IPS DF 4.7 (cell line): ENCODE results near the gene SLC35F3.
"Not testable (repeated sequence)": the region's sequence is repeated elsewhere in the genome, so short reads cannot be mapped to it uniquely, and the experiment has no call there.

ENCODE experiments used
- DNase-seq: peaks from one replicate; pipeline ENCODE4 v3.0.0-alpha.2; 2013; ENCODE audit warnings: low spot score; ENCODE audit errors: extremely low read depth

The SLC35F3 gene

GRCh38 chr1:234246638-234247116 lies 342.2 kb downstream of the SLC35F3 start:
- DNase-seq, result no peak

GRCh38 chr1:234247746-234248145 lies 343.3 kb downstream of the SLC35F3 start:
- DNase-seq, result not testable (repeated sequence)

GRCh38 chr1:234250747-234251146 lies 346.3 kb downstream of the SLC35F3 start:
- DNase-seq, result no peak

DNA sequence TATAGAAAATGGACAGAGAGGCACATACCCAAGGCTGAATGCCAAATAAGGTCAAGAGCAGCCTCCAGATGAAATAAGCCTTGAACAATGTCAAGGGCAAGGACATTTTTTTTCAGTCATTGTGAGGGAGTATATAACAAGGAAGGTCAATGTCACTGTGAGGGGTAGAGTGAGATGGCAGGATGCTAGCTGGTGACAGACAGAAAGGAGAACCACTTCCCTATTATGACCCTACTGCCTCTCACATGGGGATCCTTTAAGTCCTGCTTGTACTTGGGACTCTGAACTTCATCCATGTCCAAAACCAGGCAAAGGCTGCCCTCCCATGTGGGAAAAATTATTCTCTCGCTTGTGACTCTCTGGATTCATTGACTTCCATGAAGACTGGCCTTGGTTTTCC lies 349.3 kb downstream of the SLC35F3 start:
- no peak for DNase-seq

DNA sequence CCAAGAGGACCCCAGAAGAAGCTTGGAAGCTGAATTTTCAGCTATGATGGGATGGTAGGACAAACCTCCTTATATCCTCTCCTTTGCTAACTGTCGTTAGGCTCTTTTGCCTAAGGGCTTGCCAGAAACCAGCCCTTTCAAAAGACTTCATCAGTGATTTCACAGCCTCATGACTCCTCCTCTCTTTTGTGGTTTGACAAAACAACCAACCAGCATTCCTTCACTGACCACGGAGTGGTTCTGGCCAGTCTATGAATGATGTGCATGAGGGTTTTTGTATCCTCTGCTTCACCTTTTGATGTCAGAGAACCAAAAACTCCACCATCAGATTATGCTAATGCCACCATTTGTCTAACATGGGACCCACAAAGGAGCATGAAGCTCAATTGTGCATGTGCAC lies 351.9 kb downstream of the SLC35F3 start:
- no peak for DNase-seq

- DNase-seq, result no peak
Observed at GRCh38 chr1:234258071-234258470, 353.6 kb downstream of the SLC35F3 start.

DNA sequence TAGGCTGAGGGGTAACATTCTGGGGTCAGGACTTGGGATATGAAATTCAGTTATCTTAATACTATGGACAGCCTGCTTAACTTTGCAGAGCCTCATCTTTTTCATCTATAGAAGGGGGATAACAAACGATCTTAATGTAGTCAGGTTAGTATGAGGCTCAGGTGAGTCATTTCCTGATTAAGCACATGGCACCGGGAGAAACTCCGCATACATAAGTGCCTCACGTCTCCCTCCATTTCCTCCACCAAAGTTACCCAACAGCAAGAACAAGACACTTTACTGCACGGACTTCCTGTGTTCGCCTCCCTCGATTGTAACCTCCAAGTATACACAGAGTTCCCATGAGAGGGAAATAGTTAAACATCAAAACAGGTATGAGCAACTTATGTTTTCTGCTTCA lies 356.1 kb downstream of the SLC35F3 start:
- DNase-seq, result no peak

DNA sequence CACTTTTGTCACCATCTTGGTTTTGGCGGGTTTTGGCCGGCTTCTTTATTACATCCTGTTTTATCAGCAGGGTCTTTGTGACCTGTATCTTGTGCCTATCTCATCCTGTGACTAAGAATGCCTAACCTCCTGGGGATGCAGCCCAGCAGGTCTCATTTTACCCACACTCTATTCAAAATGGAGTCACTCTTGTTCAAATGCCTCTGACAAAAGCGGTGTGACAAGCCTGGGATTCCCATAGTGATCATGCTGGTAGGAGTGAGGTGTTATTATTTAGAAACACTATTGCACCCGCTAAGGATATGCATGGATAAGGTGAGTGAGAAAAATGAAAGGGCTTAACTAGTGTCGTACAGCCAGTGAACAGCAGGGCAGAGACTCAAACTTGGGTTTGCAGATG lies 357.1 kb downstream of the SLC35F3 start:
- no peak for DNase-seq

GRCh38 chr1:234262007-234262753 lies 357.7 kb downstream of the SLC35F3 start:
- no peak for DNase-seq

DNA sequence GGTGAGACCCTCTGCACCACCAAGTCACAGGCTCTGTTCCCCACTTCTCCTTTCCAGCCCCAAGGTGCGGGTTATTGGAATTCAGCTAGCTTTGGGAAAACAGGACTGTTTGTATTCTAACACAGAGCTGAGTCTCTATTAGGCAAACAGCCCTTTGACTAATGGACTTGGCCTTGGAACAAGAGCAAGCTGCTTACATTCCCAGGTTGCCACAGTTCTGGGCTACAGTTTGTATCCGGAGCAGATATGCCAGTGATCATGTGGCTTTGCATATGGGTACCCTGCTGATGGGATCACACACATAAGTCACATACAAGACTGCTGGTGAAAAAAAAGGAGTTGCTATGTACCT lies 358.3 kb downstream of the SLC35F3 start:
- no peak for DNase-seq

GRCh38 chr1:234264832-234265231 lies 360.4 kb downstream of the SLC35F3 start:
- no peak for DNase-seq

DNA sequence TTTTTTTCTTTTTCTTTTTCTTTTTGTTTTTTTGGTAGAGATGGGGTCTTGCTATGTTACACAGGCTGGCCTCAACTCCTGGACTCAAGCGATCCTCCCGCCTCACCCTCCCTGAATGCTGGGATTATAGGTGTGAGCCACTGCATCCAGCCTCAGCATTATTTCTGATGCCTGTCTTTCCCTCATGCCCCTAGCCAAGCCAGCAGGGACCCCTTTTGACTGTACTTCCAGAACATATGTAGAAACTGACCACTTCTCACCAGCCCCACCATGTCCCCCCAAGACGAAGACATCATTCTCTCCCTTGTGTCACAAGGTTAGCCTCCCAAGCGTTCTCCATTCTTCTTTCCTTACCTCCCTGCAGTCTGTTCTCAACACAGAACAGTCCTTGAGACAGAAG lies 360.8 kb downstream of the SLC35F3 start:
- no peak for DNase-seq

DNA sequence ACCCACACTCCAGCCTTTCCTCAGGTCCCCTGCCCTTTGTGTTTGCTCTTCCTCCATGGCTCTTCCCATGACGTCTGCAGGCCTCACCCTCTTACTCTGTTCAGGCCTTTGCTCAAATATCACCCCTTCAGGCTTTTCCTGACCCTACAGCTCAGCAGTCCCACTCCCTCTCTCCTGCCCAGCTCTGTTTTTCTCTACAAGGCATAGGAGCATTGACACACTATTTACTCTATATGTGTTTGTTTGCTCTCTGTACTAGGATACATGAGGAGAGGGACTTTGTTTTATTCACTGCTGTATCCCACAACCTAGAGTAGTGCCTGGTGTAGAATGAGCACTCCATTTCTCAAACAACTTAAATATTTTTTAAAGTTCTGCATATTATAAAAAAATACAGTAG lies 361.4 kb downstream of the SLC35F3 start:
- no peak for DNase-seq

DNA sequence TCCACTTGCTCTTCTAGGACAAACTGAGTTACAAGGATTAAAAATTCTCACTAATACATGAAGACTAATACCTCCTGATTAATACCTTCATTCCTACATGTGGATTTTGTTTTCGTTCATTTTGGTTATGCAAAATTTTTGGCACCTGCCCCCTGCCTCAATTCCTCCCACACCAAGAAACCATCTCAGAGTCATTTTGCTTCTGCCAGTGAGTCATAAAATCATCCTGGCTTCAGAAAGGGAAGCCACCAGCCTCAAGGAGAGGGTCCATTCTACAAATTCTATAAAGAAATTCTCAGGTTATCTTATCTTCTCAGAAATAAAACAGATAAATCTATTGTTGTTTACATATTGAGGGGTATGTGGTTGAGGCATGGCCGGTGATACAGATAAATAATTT lies 365.6 kb downstream of the SLC35F3 start:
- DNase-seq, result no peak

GRCh38 chr1:234270581-234271242 lies 366.2 kb downstream of the SLC35F3 start:
- no peak for DNase-seq

DNA sequence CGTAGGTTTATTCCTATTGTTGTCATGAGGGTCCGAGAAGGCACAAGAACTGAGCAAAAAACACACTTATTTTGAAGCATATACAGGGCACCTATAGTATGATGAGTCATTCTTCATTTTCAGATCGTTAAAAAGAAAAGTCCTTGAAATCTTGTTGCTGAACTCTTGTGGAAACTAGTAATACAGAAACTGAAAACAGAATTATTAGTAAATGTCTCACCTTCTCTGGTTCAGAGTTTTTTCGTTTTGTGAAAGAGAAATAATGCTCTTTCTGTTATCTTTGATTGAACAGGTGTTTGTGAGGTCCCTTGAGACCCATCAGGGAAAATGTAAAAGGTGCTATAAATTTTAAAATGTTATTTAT lies 366.7 kb downstream of the SLC35F3 start:
- no peak for DNase-seq

DNA sequence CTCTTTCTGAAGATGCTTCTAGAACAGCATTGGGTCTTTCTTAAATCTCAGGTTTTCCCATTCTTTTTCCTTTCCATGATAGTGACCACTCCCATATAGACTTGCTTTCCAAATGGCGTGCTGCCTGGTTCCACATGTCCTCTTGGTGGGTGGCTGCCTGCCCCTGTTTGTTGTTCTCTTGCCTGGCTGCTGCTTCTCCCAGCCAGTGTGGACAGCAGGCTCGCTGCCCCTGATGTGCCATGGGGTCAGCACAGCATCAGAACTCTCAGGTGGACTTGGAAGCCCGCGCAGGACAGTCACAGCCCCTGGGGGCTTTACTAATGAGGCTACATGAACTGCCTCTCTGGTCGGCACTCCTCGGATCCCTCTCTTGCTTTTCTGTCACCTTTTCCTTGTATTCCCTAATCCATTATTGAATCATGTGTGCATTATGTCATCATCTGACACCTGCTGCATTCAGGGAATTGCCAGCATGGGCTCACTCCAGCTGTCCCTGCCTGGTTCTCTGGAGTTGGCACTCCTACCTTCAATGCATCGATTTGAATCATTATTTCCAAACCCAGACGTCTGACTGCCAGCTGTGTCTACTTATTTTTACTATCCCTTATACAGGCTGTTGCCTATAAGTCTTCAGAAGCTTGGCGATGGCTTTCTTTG lies 368.3 kb downstream of the SLC35F3 start:
- no peak for DNase-seq

- no peak for DNase-seq
Observed at GRCh38 chr1:234273981-234274380, 369.5 kb downstream of the SLC35F3 start.

GRCh38 chr1:234276151-234276788 lies 371.8 kb downstream of the SLC35F3 start:
- no peak for DNase-seq

DNA sequence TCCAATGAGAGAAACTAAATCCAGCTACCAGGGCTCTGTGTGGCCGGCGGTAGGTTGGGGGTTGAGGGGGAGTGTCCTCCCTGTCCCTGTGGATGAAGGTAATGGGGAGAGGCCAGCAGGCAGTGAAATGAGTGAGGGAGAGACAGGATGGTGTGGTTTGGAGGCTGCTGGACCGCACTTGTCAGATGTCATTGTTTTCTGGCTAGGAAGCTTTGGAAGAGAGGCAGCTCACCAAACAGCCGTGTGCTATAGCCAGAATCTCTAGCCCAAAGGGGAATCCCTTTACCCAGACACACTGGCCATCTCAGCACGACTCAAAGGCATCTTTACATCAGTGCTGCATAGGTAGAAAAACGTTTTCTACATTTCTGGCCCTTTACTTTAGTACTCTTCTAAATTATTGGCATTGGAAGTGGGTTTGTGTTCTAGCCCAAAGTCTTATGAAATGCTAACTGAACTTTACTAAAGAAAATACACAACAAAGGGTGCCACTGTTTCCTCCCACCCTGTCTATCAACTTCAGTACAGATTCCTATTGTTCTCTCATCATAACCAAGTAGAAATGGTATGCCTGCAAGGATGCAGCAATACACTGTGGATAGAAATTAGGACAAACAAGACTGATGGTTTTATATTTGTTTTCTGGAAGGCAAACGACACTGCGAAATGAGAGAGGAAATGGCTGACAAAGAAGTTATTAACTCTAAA lies 372.8 kb downstream of the SLC35F3 start:
- no peak for DNase-seq

DNA sequence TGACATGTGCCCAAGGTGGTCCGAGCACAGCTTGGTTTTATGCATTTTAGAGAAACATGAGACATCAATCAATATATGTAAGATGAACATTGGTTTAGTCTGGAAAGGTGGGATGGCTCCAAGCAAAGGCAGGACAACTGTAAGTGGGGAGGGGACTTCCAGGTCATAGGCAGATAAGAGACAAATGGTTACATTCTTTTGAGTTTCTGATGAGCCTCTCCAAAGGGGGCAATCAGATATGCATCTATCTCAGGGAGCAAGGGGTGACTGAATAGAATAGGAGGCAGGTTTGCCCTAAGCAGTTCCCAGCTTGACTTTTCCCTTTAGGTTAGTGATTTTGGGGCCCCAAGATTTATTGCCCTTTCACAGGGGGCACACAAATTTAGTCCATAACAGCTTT lies 374.5 kb downstream of the SLC35F3 start:
- no peak for DNase-seq

GRCh38 chr1:234280500-234280899 lies 376.0 kb downstream of the SLC35F3 start:
- DNase-seq, result no peak
